Suprapubic skin (tissue), 4 donors: ENCODE results near the gene ACER2. TPM values are rescaled to one million over a fixed set of nuclear protein-coding genes. Genes with fewer than 3 reads are reported as not detected.
A peak's percentile ranks its signal among the peaks of the same experiment; 100 is the strongest.

Experiments used
- DNase-seq, 2 donors: peaks; one replicate each; pipeline ENCODE4 v3.0.0-alpha.2; 2019; ENCODE audit warnings: low spot score in 2 of 2
- H3K27ac ChIP-seq: fragments of 200-600 bp; sonication (generic); one replicate; pipeline ENCODE4 v1.5.1; 2019
- H3K27me3 ChIP-seq: fragments of 200-600 bp; sonication (generic); one replicate; pipeline ENCODE4 v1.5.1; 2019
- H3K36me3 ChIP-seq: fragments of 200-600 bp; sonication (generic); one replicate; pipeline ENCODE4 v1.5.1; 2019
- H3K4me1 ChIP-seq: fragments of 200-600 bp; sonication (generic); one replicate; pipeline ENCODE4 v1.5.1; 2019
- H3K4me3 ChIP-seq: fragments of 200-600 bp; sonication (generic); one replicate; pipeline ENCODE4 v1.5.1; 2019; ENCODE audit warnings: mild to moderate bottlenecking
- H3K9me3 ChIP-seq: fragments of 200-600 bp; sonication (generic); one replicate; pipeline ENCODE4 v1.5.1; 2019
- EP300 ChIP-seq: sonication (generic); formaldehyde crosslinking; IDR thresholded peaks from one replicate; pipeline ENCODE4 v1.6.1; 2017; ENCODE audit warnings: antibody characterized with exemption
- POLR2A ChIP-seq, 2 donors: fragments of 450-650 bp; IDR thresholded peaks; one replicate each; pipeline ENCODE4 v1.6.1; 2017; ENCODE audit warnings: antibody characterized with exemption in 2 of 2, mild to moderate bottlenecking in 2 of 2, moderate library complexity in 2 of 2
- POLR2AphosphoS5 ChIP-seq, 3 donors: sonication (generic); formaldehyde crosslinking; IDR thresholded peaks; one replicate each; pipeline ENCODE4 v1.6.1; 2017; ENCODE audit warnings: antibody characterized with exemption in 3 of 3
- WGBS: methylation state at CpG from one replicate; pipeline ENCODE4 v1.1.5; 2018; 5-methylcytosine and 5-hydroxymethylcytosine counted together
- total RNA-seq, 4 donors: library from RNA; depleted of rRNA; stranded (reverse); fragments of >200 nt; gene quantifications; one replicate each; pipeline ENCODE4 v1.1.0, GENCODE V29; 2016
- TF ChIP-seq, protein P1 (sequence below), 2 donors: fragments of 200-600 bp in 1 of 2; fragments of 450-650 bp in 1 of 2; sonication (generic) in 1 of 2; IDR thresholded peaks; one replicate each; pipeline ENCODE4 v1.5.1; 2016 to 2019; ENCODE audit warnings: antibody characterized with exemption in 2 of 2, mild to moderate bottlenecking in 1 of 2, moderate library complexity in 1 of 2

ACER2 gene
- 10 to 100 TPM; 12.1 to 18.8 (median 14.8) TPM for total RNA-seq

DNA sequence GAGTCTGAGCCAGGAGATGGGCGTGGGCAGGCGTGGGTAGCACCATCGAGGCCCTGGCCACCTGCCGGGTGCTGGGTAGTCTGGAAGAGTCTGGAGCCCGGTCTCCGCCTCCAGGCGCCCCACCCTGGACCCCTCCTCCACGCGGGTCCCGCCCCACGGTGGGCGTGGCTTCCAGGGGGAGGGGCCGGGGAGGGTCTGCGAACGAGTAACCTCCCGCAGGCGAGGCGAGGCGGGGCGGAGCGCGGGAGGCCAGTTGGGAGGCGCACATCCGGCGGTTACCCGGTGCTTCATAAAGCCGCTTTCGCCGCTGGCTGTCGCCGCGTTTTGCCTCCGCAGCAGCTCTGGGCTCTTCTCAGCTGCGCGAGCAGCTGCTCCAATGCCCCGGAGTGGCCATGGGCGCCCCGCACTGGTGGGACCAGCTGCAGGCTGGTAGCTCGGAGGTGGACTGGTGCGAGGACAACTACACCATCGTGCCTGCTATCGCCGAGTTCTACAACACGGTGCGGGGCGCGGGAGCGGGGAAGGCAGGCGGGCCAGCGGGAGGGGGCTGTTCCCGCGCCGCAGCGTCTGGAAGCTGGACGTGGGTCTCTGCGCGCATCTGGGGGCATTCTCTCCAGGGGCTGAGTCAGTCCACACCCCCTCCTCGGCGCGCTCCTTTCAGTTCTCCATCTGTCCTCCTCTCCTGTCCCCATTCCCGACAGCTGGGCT lies at the start of gene ACER2:
Gene ACER2, plus strand, starts transcription at position 317 of the 708 bp plus-strand sequence. Its CDS starts 76 bp downstream, at position 393.
- peak within 1 kb of the TSS; percentile 91 for H3K4me3 ChIP-seq
- H3K4me1 ChIP-seq: peaks cover 29% of the 10 kb centered on the region
- peak; percentile 94 for DNase-seq
- H3K36me3 ChIP-seq: no peaks in the 10 kb centered on the region
- peak within 1 kb of the TSS; percentile 90 for H3K27ac ChIP-seq
- WGBS: 0% methylated on average over 36 of the region's 61 CpGs
- no peaks in the 10 kb centered on the region for H3K9me3 ChIP-seq
- peak in 2 of 3 donors; percentile 16 to 65 for TF ChIP-seq POLR2AphosphoS5 (IDR thresholded peaks at IDR 0.05)
- TF ChIP-seq, protein P1, sequence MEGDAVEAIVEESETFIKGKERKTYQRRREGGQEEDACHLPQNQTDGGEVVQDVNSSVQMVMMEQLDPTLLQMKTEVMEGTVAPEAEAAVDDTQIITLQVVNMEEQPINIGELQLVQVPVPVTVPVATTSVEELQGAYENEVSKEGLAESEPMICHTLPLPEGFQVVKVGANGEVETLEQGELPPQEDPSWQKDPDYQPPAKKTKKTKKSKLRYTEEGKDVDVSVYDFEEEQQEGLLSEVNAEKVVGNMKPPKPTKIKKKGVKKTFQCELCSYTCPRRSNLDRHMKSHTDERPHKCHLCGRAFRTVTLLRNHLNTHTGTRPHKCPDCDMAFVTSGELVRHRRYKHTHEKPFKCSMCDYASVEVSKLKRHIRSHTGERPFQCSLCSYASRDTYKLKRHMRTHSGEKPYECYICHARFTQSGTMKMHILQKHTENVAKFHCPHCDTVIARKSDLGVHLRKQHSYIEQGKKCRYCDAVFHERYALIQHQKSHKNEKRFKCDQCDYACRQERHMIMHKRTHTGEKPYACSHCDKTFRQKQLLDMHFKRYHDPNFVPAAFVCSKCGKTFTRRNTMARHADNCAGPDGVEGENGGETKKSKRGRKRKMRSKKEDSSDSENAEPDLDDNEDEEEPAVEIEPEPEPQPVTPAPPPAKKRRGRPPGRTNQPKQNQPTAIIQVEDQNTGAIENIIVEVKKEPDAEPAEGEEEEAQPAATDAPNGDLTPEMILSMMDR (IDR thresholded peaks at IDR 0.05): no peak
- peak; percentile 24 to 62 for TF ChIP-seq POLR2A (IDR thresholded peaks at IDR 0.05)
- H3K27me3 ChIP-seq: no peaks in the 10 kb centered on the region

DNA sequence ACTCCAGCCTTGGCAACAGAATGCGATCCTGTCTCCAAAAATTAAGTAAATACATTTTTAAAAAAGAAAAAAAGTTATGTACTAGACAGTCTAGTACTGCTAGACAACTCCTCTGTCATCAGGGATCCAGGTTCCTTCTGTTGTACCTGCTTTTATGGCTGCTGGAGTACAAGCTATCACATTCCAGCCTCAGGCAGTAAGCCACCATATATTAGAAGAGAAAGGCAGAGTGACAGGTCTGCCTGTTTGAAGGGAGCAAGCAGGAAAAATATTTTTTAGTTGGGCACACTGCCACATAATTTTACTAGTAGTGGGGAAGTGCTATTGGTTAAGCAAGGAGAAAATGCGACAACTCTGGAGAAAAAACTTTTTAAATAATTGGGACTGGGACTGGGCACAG lies 39.7 kb upstream of the ACER2 start:
- no peak for TF ChIP-seq POLR2AphosphoS5 (IDR thresholded peaks at IDR 0.05)
- TF ChIP-seq, protein P1 (IDR thresholded peaks at IDR 0.05): no peak
- TF ChIP-seq EP300: no peak
- no peak for TF ChIP-seq POLR2A (IDR thresholded peaks at IDR 0.05)
- 85% methylated on average over 2 of the region's 2 CpGs for WGBS
- no peak for DNase-seq
- H3K27me3 ChIP-seq: no peaks in the 10 kb centered on the region
- H3K4me3 ChIP-seq: no peak overlapping the region
- peaks cover 83% of the 10 kb centered on the region for H3K36me3 ChIP-seq
- no peaks in the 10 kb centered on the region for H3K9me3 ChIP-seq
- no peaks in the 10 kb centered on the region for H3K4me1 ChIP-seq
- H3K27ac ChIP-seq: no peak overlapping the region

DNA sequence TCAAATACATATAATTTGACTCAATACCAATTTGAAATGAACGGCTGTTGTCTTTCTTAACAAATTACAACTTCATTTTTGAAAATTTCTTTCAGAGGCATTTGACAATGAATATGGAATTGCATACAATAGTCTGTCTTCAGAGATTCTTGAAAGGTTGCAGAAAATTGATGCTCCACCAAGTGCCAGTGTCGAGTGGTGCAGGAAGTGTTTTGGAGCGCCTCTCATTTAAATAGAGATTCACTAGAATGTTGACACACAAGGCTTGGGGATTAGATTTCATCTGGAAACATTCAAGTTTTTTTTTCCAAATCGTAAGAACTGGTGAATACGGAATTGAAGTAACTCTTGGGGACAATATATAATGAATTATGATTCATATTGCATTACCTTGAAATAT lies 36.9 kb upstream of the ACER2 start:
- H3K36me3 ChIP-seq: peaks cover 89% of the 10 kb centered on the region
- no peak overlapping the region for H3K27ac ChIP-seq

DNA sequence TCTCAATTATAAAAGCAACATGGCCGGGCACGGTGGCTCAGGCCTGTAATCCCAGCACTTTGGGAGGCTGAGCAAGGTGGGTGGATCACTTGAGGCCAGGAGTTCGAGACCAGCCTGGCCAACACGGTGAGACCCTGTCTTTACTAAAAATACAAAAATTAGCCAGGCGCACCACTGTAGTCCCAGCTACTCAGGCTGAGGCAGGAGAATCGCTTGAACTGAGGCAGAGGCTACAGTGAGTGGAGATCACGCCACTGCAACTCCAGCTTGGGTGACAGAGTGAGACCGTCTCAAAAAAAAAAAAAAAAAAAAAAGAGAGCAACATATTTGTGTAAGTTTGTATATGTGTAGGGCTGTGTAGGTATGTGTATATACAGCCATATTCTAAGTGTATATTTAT lies 36.2 kb upstream of the ACER2 start:
- no peak for DNase-seq
- no peak for TF ChIP-seq EP300
- TF ChIP-seq POLR2A (IDR thresholded peaks at IDR 0.05): no peak
- TF ChIP-seq POLR2AphosphoS5 (IDR thresholded peaks at IDR 0.05): no peak
- TF ChIP-seq, protein P1 (IDR thresholded peaks at IDR 0.05): no peak
- no peaks in the 10 kb centered on the region for H3K27me3 ChIP-seq
- no peak overlapping the region for H3K4me3 ChIP-seq
- no peaks in the 10 kb centered on the region for H3K9me3 ChIP-seq
- 95% methylated on average over 8 of the region's 8 CpGs for WGBS
- H3K4me1 ChIP-seq: peaks cover 6% of the 10 kb centered on the region
- H3K36me3 ChIP-seq: peaks cover 86% of the 10 kb centered on the region
- no peak overlapping the region for H3K27ac ChIP-seq

More for the DNA sequence above, 36.9 kb upstream of the ACER2 start:
- H3K4me3 ChIP-seq: no peak overlapping the region
- WGBS: 67% methylated on average over 5 of the region's 5 CpGs
- no peaks in the 10 kb centered on the region for H3K9me3 ChIP-seq
- peaks cover 2% of the 10 kb centered on the region for H3K4me1 ChIP-seq
- TF ChIP-seq POLR2AphosphoS5 (IDR thresholded peaks at IDR 0.05) (no peak), EP300 (no peak), POLR2A (IDR thresholded peaks at IDR 0.05) (no peak)
- TF ChIP-seq, protein P1 (IDR thresholded peaks at IDR 0.05): no peak
- no peaks in the 10 kb centered on the region for H3K27me3 ChIP-seq
- no peak for DNase-seq

DNA sequence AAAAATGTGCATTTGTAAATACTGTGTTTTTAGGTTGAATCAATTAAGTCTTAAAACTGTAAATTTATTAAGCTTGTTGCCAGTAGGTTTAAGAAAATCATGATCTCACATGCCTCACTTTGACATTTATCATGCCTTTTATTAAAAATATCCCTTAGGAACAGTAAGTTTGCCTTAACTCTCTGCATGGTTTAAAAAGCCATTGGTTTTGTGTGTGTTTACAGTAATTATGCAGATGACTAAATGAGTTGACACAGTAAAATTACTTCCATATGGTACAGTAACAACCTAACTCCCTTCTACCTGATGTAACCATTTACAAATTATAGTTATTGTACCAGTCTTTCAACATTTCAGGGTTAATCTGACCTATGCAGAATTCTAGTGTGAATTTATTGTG lies 35.3 kb upstream of the ACER2 start:
- Histone ChIP-seq H3K27ac (no peak overlapping the region), H3K36me3 (peaks cover 85% of the 10 kb centered on the region), H3K27me3 (no peaks in the 10 kb centered on the region), H3K9me3 (no peaks in the 10 kb centered on the region), H3K4me1 (peaks cover 15% of the 10 kb centered on the region), H3K4me3 (no peak overlapping the region)
- TF ChIP-seq POLR2A (IDR thresholded peaks at IDR 0.05): no peak
- TF ChIP-seq, protein P1 (IDR thresholded peaks at IDR 0.05): no peak
- TF ChIP-seq EP300: no peak
- no peak for TF ChIP-seq POLR2AphosphoS5 (IDR thresholded peaks at IDR 0.05)
- DNase-seq: no peak
